Prostate gland (tissue), 2 donors: ENCODE measurements around the gene ACP6.

ENCODE experiments used
- CTCF ChIP-seq, 4 experiments: fragments of 200-600 bp in 2 of 4; fragments of 450-650 bp in 2 of 4; sonication (generic) in 2 of 4; IDR thresholded peaks; 1 replicate in 3 of 4; 2 replicates in 1 of 4; pipeline ENCODE4 v1.5.1; 2016 to 2019; ENCODE audit warnings: antibody characterized with exemption in 4 of 4, mild to moderate bottlenecking in 2 of 4, moderate library complexity in 2 of 4
- POLR2A ChIP-seq: fragments of 450-650 bp; IDR thresholded peaks from one replicate; pipeline ENCODE4 v1.6.1; 2016; ENCODE audit warnings: antibody characterized with exemption, mild to moderate bottlenecking
- POLR2AphosphoS5 ChIP-seq: sonication (generic); formaldehyde crosslinking; IDR thresholded peaks from one replicate; pipeline ENCODE4 v1.6.1; 2017; ENCODE audit warnings: antibody characterized with exemption

DNA sequence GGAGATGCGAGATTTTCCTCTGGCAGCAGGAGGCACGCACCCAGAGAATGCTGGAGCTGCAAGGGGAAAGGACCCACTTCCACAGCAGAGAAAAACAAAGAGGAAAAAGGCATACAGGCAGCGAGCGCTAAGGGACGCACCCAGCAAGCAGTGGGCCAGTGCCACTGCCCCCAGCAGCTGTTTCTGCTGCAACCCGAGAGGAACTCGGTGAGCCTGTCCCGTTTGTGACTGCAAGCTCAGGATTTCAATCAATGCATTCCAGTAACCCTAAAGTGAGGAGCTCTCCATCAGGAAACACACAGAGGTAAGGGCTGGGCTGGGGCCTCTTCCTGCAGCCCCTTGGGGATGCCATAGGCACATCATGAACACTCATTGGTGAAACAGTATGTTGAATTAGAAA lies 58.7 kb downstream of the ACP6 start:
- TF ChIP-seq CTCF (IDR thresholded peaks at IDR 0.05) (no peak), POLR2A (no peak), POLR2AphosphoS5 (no peak)
